HCT116 (cell line): ENCODE data around the gene CTCF.

ENCODE experiments used
- CEBPB ChIP-seq: IDR thresholded peaks from 2 replicates; pipeline ENCODE4 v1.6.1; 2012; ENCODE audit warnings: low read depth
- CTCF ChIP-seq, 3 experiments: fragments of 200-600 bp in 1 of 3; sonication (generic) in 1 of 3; IDR thresholded peaks in 2 of 3; conservative IDR thresholded peaks in 1 of 3; 2 replicates each; pipeline ENCODE4 v1.5.1; 2012 to 2017; ENCODE audit warnings: low read depth in 2 of 3, low read length in 2 of 3, antibody characterized with exemption in 1 of 3, borderline replicate concordance in 1 of 3, control low read depth in 1 of 3, mild to moderate bottlenecking in 1 of 3, mixed read lengths in 1 of 3, mixed run types in 1 of 3, moderate library complexity in 1 of 3; ENCODE audit not compliant: insufficient read depth in 1 of 3
- EZH2 ChIP-seq: fragments of 200-600 bp; sonication (generic); IDR thresholded peaks from 2 replicates; pipeline ENCODE4 v1.6.1; 2017; ENCODE audit warnings: antibody characterized with exemption, mixed run types
- EZH2phosphoT487 ChIP-seq: fragments of 200-600 bp; IDR thresholded peaks from 2 replicates; pipeline ENCODE4 v1.6.1; 2018; ENCODE audit warnings: antibody characterized with exemption, borderline replicate concordance
- POLR2A ChIP-seq: IDR thresholded peaks from 2 replicates; pipeline ENCODE4 v1.7.0; 2011; ENCODE audit warnings: borderline replicate concordance; ENCODE audit not compliant: insufficient read depth, insufficient read length; ENCODE audit errors: extremely low read depth
- POLR2AphosphoS5 ChIP-seq: IDR thresholded peaks from 2 replicates; pipeline ENCODE4 v1.6.1; 2011; ENCODE audit warnings: mild to moderate bottlenecking, low read depth, low read length, moderate library complexity
- RAD21 ChIP-seq: IDR thresholded peaks from 2 replicates; pipeline ENCODE4 v1.6.1; 2012; ENCODE audit warnings: low read depth, mild to moderate bottlenecking
- SP1 ChIP-seq: IDR thresholded peaks from 2 replicates; pipeline ENCODE4 v1.6.1; 2012; ENCODE audit warnings: low read depth
- SRF ChIP-seq: IDR thresholded peaks from 2 replicates; pipeline ENCODE4 v1.6.1; 2012; ENCODE audit warnings: low read depth
- TCF7L2 ChIP-seq: IDR thresholded peaks from 2 replicates; pipeline ENCODE4 v1.7.0; 2011; ENCODE audit warnings: borderline replicate concordance, inconsistent platforms; ENCODE audit not compliant: insufficient read depth, insufficient read length; ENCODE audit errors: extremely low read depth
- YY1 ChIP-seq: IDR thresholded peaks from 2 replicates; pipeline ENCODE4 v1.6.1; 2011; ENCODE audit warnings: low read length, low read depth, moderate library complexity, mild to moderate bottlenecking; ENCODE audit not compliant: insufficient replicate concordance; ENCODE audit errors: extremely low read depth

GRCh38 chr16:67651039-67651438, 88.7 kb downstream of the CTCF start:
- TF ChIP-seq CTCF (IDR thresholded peaks at IDR 0.05 in 2 of 3, conservative IDR thresholded peaks at IDR 0.05 in 1 of 3; ENCODE audit: borderline replicate concordance in 1 of 3, insufficient read depth in 1 of 3, low read depth in 2 of 3, low read length in 2 of 3) (no peak), CEBPB (no peak), SP1 (no peak), TCF7L2 (no peak), POLR2AphosphoS5 (no peak), SRF (no peak), EZH2phosphoT487 (no peak), YY1 (no peak), RAD21 (no peak), EZH2 (no peak), POLR2A (no peak)
